SKM-1 (cell line): Measurements from ENCODE around the gene ZGPAT.

Experiments used
- DNase-seq: peaks from one replicate; lab custom pipeline; 2025; ENCODE audit not compliant: unreplicated experiment; lab: John Stamatoyannopoulos, UW

The ZGPAT gene

DNA sequence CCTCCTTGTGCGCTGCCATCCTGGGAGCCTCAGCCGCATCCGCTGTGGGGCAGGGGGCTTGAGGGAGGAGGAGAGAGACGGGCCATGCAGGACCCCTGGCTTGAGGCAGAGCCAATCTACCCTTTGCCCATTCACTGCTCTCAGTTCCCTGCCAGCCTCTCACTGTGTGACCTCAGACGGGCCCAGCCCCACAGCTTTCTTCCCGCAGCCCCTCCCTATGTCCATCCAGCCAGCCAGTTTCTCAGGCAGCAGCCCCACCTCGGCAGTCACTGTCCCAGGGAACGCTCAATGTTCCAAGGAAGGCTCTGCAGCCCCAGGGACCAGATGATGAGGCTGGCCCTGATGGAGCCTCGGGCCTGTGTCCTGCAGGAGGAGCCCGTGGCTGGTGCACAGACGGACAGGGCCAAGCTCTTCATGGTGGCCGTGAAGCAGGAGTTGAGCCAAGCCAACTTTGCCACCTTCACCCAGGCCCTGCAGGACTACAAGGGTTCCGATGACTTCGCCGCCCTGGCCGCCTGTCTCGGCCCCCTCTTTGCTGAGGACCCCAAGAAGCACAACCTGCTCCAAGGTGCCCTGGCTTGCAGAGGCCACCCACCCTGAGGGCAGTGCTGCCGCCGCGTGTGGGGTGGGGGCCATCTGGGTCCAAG, 15.3 kb upstream of the ZGPAT start:
- DNase-seq: no peak

GRCh38 chr20:63693083-63693732, 14.6 kb upstream of the ZGPAT start:
- no peak for DNase-seq

DNA sequence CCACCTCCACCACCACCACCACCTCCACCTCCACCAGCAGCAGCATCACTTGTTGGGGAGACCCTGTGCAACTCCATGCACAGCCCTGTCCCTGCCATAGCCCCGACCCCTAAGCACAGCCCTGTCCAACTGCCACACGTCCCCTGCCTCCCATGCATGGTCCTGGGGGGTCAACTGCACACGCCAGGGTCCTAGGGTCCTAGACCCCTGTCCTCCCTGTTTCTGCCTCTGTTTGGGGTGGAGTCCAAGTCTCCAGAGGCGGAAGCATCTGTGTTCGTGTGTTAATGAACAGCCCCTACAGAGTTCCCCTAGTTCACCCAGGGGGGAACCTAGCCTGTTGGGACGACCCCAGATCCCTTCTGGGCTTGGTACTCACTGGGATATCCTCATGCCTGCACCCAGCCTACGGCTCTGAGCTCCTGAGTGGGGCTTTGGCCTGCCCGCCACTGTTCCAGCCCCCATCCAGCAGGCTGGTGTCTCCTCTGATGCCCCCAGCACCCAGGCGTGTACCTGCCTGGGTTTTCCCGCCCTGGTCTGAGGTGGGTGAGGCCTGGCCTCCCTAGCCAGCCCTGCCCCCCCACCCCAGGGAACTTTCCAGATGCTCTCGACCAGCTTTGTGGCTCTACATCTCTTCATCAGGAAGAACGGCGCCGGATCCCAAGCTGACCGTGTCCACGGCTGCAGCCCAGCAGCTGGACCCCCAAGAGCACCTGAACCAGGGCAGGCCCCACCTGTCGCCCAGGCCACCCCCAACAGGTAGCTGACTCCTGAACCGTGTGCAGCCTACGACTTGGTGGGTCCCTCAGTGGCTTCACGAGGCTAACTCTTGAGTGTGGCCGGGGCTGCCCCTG, 13.9 kb upstream of the ZGPAT start:
- DNase-seq: no peak

DNA sequence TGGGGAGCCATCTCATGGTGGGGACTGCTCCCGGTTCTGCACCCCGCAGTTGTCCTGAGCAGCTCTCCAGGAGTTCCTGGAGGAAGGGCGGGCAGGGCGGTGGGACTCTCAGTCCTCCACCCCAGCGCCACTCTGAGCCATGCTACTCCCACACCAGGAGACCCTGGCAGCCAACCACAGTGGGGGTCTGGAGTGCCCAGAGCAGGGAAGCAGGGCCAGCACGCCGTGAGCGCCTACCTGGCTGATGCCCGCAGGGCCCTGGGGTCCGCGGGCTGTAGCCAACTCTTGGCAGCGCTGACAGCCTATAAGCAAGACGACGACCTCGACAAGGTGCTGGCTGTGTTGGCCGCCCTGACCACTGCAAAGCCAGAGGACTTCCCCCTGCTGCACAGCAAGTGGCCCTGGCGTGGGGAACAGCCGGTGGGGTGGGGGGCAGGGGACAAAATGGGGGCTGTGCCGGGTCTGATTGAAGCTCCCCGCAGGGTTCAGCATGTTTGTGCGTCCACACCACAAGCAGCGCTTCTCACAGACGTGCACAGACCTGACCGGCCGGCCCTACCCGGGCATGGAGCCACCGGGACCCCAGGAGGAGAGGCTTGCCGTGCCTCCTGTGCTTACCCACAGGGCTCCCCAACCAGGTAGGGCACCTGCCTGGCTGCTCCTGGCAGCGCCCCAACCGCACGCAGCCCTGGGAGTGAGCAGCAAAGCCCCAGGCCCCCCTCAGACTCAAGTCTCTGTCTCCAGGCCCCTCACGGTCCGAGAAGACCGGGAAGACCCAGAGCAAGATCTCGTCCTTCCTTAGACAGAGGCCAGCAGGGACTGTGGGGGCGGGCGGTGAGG, 13.0 kb upstream of the ZGPAT start:
- DNase-seq: no peak

DNA sequence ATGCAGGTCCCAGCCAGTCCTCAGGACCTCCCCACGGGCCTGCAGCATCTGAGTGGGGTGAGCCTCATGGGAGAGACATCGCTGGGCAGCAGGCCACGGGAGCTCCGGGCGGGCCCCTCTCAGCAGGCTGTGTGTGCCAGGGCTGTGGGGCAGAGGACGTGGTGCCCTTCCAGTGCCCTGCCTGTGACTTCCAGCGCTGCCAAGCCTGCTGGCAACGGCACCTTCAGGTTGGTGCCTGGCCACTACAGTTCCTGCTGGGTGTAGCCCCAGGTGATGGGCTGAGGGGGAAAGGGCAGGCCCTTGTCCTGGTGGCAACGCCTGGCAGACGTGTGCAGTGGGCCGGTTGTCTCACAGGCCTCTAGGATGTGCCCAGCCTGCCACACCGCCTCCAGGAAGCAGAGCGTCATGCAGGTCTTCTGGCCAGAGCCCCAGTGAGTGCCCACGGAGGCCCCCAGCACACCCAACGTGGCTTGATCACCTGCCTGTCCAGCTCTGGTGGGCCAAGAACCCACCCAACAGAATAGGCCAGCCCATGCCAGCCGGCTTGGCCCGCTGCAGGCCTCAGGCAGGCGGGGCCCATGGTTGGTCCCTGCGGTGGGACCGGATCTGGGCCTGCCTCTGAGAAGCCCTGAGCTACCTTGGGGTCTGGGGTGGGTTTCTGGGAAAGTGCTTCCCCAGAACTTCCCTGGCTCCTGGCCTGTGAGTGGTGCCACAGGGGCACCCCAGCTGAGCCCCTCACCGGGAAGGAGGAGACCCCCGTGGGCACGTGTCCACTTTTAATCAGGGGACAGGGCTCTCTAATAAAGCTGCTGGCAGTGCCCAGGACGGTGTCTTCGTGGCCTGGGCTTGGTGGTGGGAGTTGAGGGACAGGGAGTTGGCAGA, 12.2 kb upstream of the ZGPAT start:
- DNase-seq: no peak

DNA sequence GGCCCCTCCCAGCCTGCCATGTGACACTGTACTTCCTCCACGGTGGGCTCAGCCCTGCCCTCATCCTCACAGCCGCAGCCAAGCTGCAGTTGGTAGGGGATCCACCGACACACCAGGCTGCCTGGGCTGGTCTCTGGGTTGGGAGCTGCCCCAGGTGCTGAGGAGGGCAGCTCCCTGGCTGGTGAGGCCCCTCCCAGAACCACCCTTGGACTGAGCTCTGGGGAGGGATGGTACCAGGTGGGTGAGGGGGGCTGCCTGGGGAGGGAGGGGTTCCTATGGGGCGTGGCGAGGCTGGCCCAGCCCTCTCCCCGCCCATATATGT, 11.6 kb upstream of the ZGPAT start:
- no peak for DNase-seq

- DNase-seq: no peak
Observed at GRCh38 chr20:63696628-63697356, 11.0 kb upstream of the ZGPAT start, which contains the start of gene TNFRSF6B. TSS of gene TNFRSF6B (plus strand) at chr20:63696652. CDS start at chr20:63696768, 116 bp downstream.

DNA sequence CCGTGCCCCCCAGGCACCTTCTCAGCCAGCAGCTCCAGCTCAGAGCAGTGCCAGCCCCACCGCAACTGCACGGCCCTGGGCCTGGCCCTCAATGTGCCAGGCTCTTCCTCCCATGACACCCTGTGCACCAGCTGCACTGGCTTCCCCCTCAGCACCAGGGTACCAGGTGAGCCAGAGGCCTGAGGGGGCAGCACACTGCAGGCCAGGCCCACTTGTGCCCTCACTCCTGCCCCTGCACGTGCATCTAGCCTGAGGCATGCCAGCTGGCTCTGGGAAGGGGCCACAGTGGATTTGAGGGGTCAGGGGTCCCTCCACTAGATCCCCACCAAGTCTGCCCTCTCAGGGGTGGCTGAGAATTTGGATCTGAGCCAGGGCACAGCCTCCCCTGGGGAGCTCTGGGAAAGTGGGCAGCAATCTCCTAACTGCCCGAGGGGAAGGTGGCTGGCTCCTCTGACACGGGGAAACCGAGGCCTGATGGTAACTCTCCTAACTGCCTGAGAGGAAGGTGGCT, 10.4 kb upstream of the ZGPAT start:
- DNase-seq: no peak

- no peak for DNase-seq
Observed at GRCh38 chr20:63697868-63698545, 9.8 kb upstream of the ZGPAT start.

DNA sequence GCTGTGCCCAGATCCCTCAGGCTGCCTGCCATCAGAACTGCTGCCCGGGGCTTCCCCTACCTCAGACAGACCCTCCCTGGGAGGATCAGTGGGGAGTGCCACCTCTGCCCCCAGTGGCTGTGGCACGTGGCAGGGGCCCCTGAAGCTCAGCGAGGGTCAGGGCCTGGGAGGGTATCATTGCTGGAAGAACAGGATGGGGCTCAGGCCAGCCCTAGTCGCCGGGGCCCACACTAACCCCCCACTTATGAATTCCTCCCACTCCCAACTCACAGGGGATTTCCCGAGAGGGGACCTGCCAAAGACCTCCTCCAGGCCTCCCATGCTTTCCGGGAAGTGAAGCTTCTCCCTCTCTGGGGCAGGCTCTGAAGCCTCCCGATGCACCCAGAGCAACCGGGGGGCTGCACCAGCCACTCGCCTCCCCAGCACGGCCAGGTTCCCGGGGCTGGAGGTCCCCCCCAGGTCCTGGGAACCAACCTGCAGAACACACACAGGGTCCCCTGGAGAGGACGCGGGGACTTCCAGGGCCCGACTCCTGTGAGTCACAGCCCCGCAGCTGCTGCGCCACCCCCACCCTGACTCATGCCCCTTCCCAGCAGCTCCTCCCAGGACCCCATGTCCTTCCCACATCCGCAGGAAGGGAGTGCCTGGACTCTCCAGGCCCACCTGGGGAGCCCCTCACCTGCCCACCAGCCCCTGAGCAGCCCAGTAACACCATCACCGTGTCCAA, 8.9 kb upstream of the ZGPAT start:
- DNase-seq: no peak

GRCh38 chr20:63699466-63700198, 8.2 kb upstream of the ZGPAT start:
- no peak for DNase-seq

GRCh38 chr20:63700199-63701050, 7.4 kb upstream of the ZGPAT start:
- DNase-seq: no peak

- DNase-seq: no peak
Observed at GRCh38 chr20:63701051-63701328, 6.8 kb upstream of the ZGPAT start.

- DNase-seq: no peak
Observed at GRCh38 chr20:63701329-63702035, 6.4 kb upstream of the ZGPAT start.

DNA sequence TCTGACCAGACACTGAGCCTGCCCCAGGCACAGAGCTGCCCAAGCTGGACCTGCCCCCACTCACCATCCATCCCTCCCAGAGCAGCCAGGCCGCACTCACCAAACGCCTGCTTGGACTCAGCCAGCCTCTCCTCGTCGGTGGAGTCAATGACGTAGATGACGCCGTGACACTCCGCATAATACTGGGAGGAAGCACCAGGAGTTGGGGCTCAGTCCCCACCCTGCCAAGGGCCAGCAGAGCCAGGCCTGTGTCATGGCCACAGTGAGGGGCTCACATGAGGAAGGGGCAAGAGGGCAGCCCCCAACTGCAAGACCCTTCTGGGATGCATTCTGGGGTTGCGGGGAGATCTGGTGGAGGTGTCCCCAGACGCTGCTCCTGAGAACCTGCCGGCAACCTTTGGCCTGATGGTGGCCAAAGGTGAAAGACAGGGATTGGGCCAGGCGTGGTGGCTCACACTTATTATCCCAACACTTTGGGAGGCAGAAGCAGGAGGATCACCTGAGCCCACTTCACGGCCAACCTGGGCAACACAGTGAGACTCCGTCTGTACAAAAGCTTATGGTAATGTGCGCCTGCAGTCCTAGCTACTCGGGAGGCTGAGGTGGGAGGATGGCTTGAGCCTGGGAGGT, 5.7 kb upstream of the ZGPAT start:
- no peak for DNase-seq
